Measurements from ENCODE around the gene ZNF143. TPM values are rescaled to one million over a fixed set of nuclear protein-coding genes. Genes with fewer than 3 reads are reported as not detected.
A peak's percentile ranks its signal among the peaks of the same experiment; 100 is the strongest.

ZNF143 gene
- total RNA-seq, 1 experiment from 2014 or later: 29.2 TPM

DNA sequence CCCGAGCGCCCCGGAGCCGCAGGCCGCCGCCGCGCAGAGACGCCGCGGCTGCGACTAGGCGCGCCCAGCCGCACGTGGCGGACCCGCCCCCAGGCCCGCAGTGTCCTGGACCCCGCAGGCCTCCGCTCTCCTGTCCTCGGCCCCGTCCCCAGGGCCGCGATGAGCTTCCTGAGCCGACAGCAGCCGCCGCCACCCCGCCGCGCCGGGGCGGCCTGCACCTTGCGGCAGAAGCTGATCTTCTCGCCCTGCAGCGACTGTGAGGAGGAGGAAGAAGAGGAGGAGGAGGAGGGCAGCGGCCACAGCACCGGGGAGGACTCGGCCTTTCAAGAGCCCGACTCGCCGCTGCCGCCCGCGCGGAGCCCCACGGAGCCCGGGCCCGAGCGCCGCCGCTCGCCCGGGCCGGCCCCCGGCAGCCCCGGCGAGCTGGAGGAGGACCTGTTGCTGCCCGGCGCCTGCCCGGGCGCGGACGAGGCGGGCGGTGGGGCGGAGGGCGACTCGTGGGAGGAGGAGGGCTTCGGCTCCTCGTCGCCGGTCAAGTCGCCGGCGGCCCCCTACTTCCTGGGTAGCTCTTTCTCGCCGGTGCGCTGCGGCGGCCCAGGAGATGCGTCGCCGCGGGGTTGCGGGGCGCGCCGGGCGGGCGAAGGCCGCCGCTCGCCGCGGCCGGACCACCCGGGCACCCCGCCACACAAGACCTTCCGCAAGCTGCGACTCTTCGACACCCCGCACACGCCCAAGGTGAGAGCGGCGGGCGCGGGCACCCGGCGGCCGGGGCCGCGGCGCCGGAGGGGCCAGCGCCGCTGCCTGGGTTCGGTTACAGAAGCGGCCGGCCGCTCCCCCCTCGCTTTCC lies 113.2 kb downstream of the ZNF143 start:
- Histone ChIP-seq H2BK120ac (ENCODE audit: low read depth, low read length, poor library complexity, severe bottlenecking) (no peak overlapping the region), H2BK20ac (ENCODE audit: low read depth, low read length, poor library complexity, severe bottlenecking) (no peak overlapping the region), H2BK5ac (ENCODE audit: insufficient read length, low read length) (no peak overlapping the region), H3K14ac (ENCODE audit: insufficient read depth, low read length) (peak overlapping the region; percentile 93), H2BK12ac (ENCODE audit: insufficient read length, low read depth, low read length) (no peak overlapping the region), H3K9me3 (ENCODE audit: control insufficient read depth, low read depth, low read length) (no peaks in the 10 kb centered on the region), H3K23me2 (ENCODE audit: insufficient read length, low read depth, low read length, poor library complexity, severe bottlenecking) (peaks cover 12% of the 10 kb centered on the region), H2BK15ac (ENCODE audit: low read depth, low read length) (no peak overlapping the region), H3K4me2 (ENCODE audit: insufficient read depth, insufficient read length, low read length) (peak overlapping the region; percentile 62), H3T11ph (ENCODE audit: low read length) (no peak overlapping the region), H4K91ac (ENCODE audit: insufficient read length, low read depth, low read length) (no peak overlapping the region), H3K4me1 (ENCODE audit: insufficient read depth, low read length) (peaks cover 3% of the 10 kb centered on the region; the same call in 1 of the 2 replicates), H3K79me2 (ENCODE audit: insufficient read depth, low read length) (peaks cover 26% of the 10 kb centered on the region), H3K27me3 (ENCODE audit: insufficient read depth, low read length) (no peaks in the 10 kb centered on the region), H4K20me1 (ENCODE audit: control insufficient read depth, insufficient read depth, insufficient read length) (no peaks in the 10 kb centered on the region), H3K79me1 (ENCODE audit: insufficient read depth, low read depth, low read length, poor library complexity, severe bottlenecking) (no peaks in the 10 kb centered on the region), H3K56ac (ENCODE audit: insufficient read length, low read depth, low read length) (no peak overlapping the region), H3K27ac (ENCODE audit: insufficient read length, low read depth, low read length) (no peak overlapping the region), H3K18ac (ENCODE audit: insufficient read length, low read depth, low read length) (peak overlapping the region; percentile 82), H3K9ac (ENCODE audit: extremely low read depth, insufficient read length, low read length) (peak overlapping the region; percentile 92), H2AK5ac (ENCODE audit: insufficient read length, low read length) (no peak overlapping the region), H4K8ac (replicated peaks; ENCODE audit: insufficient read length, low read depth, low read length) (no peak overlapping the region), H3K4ac (ENCODE audit: low read depth, low read length) (no peak overlapping the region; the same call in 1 of the 2 replicates), H4K5ac (ENCODE audit: insufficient read length, low read depth, low read length) (no peak overlapping the region), H2AFZ (ENCODE audit: low read length) (no peak overlapping the region), H3K23ac (ENCODE audit: insufficient read length, low read depth, low read length) (no peak overlapping the region)
- peaks cover 37 to 45% of the 10 kb centered on the region in 2 experiments for H3K4me1 Mint-ChIP-seq
- no peaks in the 10 kb centered on the region for H3K27me3 Mint-ChIP-seq (ENCODE audit: low read depth)
- H3K4me3 Mint-ChIP-seq: peak overlapping the region; percentile 95 to 98
- H3K36me3 Mint-ChIP-seq (ENCODE audit: insufficient read depth in 1 of 3, low read depth in 3 of 3): peaks cover 39 to 44% (median 44%) of the 10 kb centered on the region in 3 experiments
- peaks cover 0 to 8% of the 10 kb centered on the region in 2 experiments; a peak in 1 of 5 replicates for H3K9me3 Mint-ChIP-seq
- DNase-seq: no peak
- TF ChIP-seq, protein P1, sequence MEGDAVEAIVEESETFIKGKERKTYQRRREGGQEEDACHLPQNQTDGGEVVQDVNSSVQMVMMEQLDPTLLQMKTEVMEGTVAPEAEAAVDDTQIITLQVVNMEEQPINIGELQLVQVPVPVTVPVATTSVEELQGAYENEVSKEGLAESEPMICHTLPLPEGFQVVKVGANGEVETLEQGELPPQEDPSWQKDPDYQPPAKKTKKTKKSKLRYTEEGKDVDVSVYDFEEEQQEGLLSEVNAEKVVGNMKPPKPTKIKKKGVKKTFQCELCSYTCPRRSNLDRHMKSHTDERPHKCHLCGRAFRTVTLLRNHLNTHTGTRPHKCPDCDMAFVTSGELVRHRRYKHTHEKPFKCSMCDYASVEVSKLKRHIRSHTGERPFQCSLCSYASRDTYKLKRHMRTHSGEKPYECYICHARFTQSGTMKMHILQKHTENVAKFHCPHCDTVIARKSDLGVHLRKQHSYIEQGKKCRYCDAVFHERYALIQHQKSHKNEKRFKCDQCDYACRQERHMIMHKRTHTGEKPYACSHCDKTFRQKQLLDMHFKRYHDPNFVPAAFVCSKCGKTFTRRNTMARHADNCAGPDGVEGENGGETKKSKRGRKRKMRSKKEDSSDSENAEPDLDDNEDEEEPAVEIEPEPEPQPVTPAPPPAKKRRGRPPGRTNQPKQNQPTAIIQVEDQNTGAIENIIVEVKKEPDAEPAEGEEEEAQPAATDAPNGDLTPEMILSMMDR (conservative IDR thresholded peaks at IDR 0.05): no peak
- peak overlapping the region; percentile 91 to 98 (median 96); a peak in 4 of 7 replicates for H3K27ac Mint-ChIP-seq
- no CpG with 5 or more reads among the region's 122 CpGs for WGBS (ENCODE audit: extremely low coverage, insufficient read length, low lambda C conversion rate)

Measured in H9 (cell line).